H9 (cell line): ENCODE measurements around the gene CREG2. TPM values are rescaled to one million over a fixed set of nuclear protein-coding genes. Genes with fewer than 3 reads are reported as not detected.

ENCODE experiments used
- DNase-seq: peaks from one replicate; pipeline ENCODE4 v3.0.0-alpha.2; 2017
- H2AFZ ChIP-seq: one replicate; pipeline ENCODE4 v1.6.1; 2013; ENCODE audit warnings: mild to moderate bottlenecking, low read length, control low read depth, moderate library complexity
- H2AK5ac ChIP-seq: 2 replicates; pipeline ENCODE4 v1.6.1; 2013; ENCODE audit warnings: low read length, control low read depth, mixed read lengths; ENCODE audit not compliant: insufficient read length
- H2BK120ac ChIP-seq: one replicate; pipeline ENCODE4 v1.6.1; 2013; ENCODE audit warnings: low read depth, mild to moderate bottlenecking, low read length, control low read depth, inconsistent platforms; ENCODE audit not compliant: poor library complexity, severe bottlenecking
- H2BK12ac ChIP-seq: 2 replicates; pipeline ENCODE4 v1.6.1; 2013; ENCODE audit warnings: low read length, control low read depth, mixed read lengths, low read depth; ENCODE audit not compliant: insufficient read length
- H2BK15ac ChIP-seq: 2 replicates; pipeline ENCODE4 v1.6.1; 2013; ENCODE audit warnings: low read depth, low read length, control low read depth
- H2BK20ac ChIP-seq: one replicate; pipeline ENCODE4 v1.6.1; 2013; ENCODE audit warnings: low read depth, mild to moderate bottlenecking, low read length, control low read depth, inconsistent platforms; ENCODE audit not compliant: poor library complexity, severe bottlenecking
- H2BK5ac ChIP-seq: 2 replicates; pipeline ENCODE4 v1.6.1; 2013; ENCODE audit warnings: low read length, control low read depth, mixed read lengths; ENCODE audit not compliant: insufficient read length
- H3K14ac ChIP-seq: 2 replicates; pipeline ENCODE4 v1.6.1; 2013; ENCODE audit warnings: low read length, control low read depth; ENCODE audit not compliant: insufficient read depth
- H3K18ac ChIP-seq: 2 replicates; pipeline ENCODE4 v1.6.1; 2013; ENCODE audit warnings: low read depth, mild to moderate bottlenecking, mixed read lengths, low read length, control low read depth; ENCODE audit not compliant: insufficient read length
- H3K23ac ChIP-seq: 2 replicates; pipeline ENCODE4 v1.6.1; 2013; ENCODE audit warnings: low read length, control low read depth, mixed read lengths, low read depth; ENCODE audit not compliant: insufficient read length
- H3K23me2 ChIP-seq: 2 replicates; pipeline ENCODE4 v1.6.1; 2013; ENCODE audit warnings: low read depth, mild to moderate bottlenecking, mixed read lengths, low read length, control low read depth; ENCODE audit not compliant: insufficient read length, poor library complexity, severe bottlenecking
- H3K27ac ChIP-seq: 2 replicates; pipeline ENCODE4 v1.5.1; 2013; ENCODE audit warnings: low read length, control low read depth, mixed read lengths, low read depth; ENCODE audit not compliant: insufficient read length
- H3K27me3 ChIP-seq: 2 replicates; pipeline ENCODE4 v1.6.1; 2013; ENCODE audit warnings: low read length, control low read depth, inconsistent platforms; ENCODE audit not compliant: insufficient read depth
- H3K4ac ChIP-seq: 2 replicates; pipeline ENCODE4 v1.6.1; 2013; ENCODE audit warnings: low read depth, mild to moderate bottlenecking, control low read depth, inconsistent platforms, low read length, moderate library complexity
- H3K4me1 ChIP-seq: 2 replicates; pipeline ENCODE4 v1.6.1; 2013; ENCODE audit warnings: low read length, control low read depth, inconsistent platforms; ENCODE audit not compliant: insufficient read depth
- H3K4me2 ChIP-seq: 2 replicates; pipeline ENCODE4 v1.6.1; 2013; ENCODE audit warnings: low read length, control low read depth, mixed read lengths; ENCODE audit not compliant: insufficient read length, insufficient read depth
- H3K56ac ChIP-seq: 2 replicates; pipeline ENCODE4 v1.6.1; 2013; ENCODE audit warnings: low read depth, mild to moderate bottlenecking, mixed read lengths, low read length, control low read depth; ENCODE audit not compliant: insufficient read length
- H3K79me1 ChIP-seq: 2 replicates; pipeline ENCODE4 v1.6.1; 2013; ENCODE audit warnings: low read depth, mild to moderate bottlenecking, moderate library complexity, low read length, control low read depth, inconsistent platforms; ENCODE audit not compliant: insufficient read depth, poor library complexity, severe bottlenecking
- H3K79me2 ChIP-seq: 2 replicates; pipeline ENCODE4 v1.6.1; 2013; ENCODE audit warnings: low read length, control low read depth, inconsistent platforms; ENCODE audit not compliant: insufficient read depth
- H3K9ac ChIP-seq: 2 replicates; pipeline ENCODE4 v1.6.1; 2013; ENCODE audit warnings: low read length, control low read depth, mixed read lengths; ENCODE audit not compliant: insufficient read length; ENCODE audit errors: extremely low read depth
- H3K9me3 ChIP-seq: one replicate; pipeline ENCODE4 v1.6.1; 2013; ENCODE audit warnings: low read depth, low read length, inconsistent platforms; ENCODE audit not compliant: control insufficient read depth
- H3T11ph ChIP-seq: one replicate; pipeline ENCODE4 v1.6.1; 2013; ENCODE audit warnings: mild to moderate bottlenecking, low read length, control low read depth, inconsistent platforms
- H4K20me1 ChIP-seq: one replicate; pipeline ENCODE4 v1.6.1; 2013; ENCODE audit not compliant: control insufficient read depth, insufficient read length, insufficient read depth
- H4K5ac ChIP-seq: 2 replicates; pipeline ENCODE4 v1.6.1; 2013; ENCODE audit warnings: low read depth, mild to moderate bottlenecking, mixed read lengths, low read length, control low read depth; ENCODE audit not compliant: insufficient read length
- H4K8ac ChIP-seq: replicated peaks from 2 replicates; pipeline ENCODE4 v1.6.1; 2013; ENCODE audit warnings: low read length, control low read depth, mixed read lengths, low read depth; ENCODE audit not compliant: insufficient read length
- H4K91ac ChIP-seq: 2 replicates; pipeline ENCODE4 v1.6.1; 2013; ENCODE audit warnings: low read depth, mild to moderate bottlenecking, moderate library complexity, mixed read lengths, low read length, control low read depth; ENCODE audit not compliant: insufficient read length
- H3K27ac Mint-ChIP-seq, 3 experiments: 2 replicates in 2 of 3; 3 replicates in 1 of 3; pipeline ENCODE4 v1.8.0; 2020 to 2021; ENCODE audit warnings: mixed read lengths in 3 of 3, mild to moderate bottlenecking in 1 of 3, moderate library complexity in 1 of 3
- H3K27me3 Mint-ChIP-seq: 2 replicates; pipeline ENCODE4 v1.8.0; 2021; ENCODE audit warnings: low read depth, mild to moderate bottlenecking, moderate library complexity, mixed read lengths
- H3K36me3 Mint-ChIP-seq, 3 experiments: 2 replicates in 2 of 3; 3 replicates in 1 of 3; pipeline ENCODE4 v1.8.0; 2020 to 2021; ENCODE audit warnings: low read depth in 3 of 3, mixed read lengths in 3 of 3; ENCODE audit not compliant: insufficient read depth in 1 of 3
- H3K4me1 Mint-ChIP-seq, 2 experiments: 2 replicates each; pipeline ENCODE4 v1.8.0; 2020; ENCODE audit warnings: mixed read lengths in 2 of 2
- H3K4me3 Mint-ChIP-seq, 2 experiments: 2 replicates in 1 of 2; 3 replicates in 1 of 2; pipeline ENCODE4 v1.8.0; 2020 to 2021; ENCODE audit warnings: mild to moderate bottlenecking in 2 of 2, mixed read lengths in 2 of 2, moderate library complexity in 1 of 2
- H3K9me3 Mint-ChIP-seq, 2 experiments: 2 replicates in 1 of 2; 3 replicates in 1 of 2; pipeline ENCODE4 v1.8.0; 2020; ENCODE audit warnings: mild to moderate bottlenecking in 2 of 2, mixed read lengths in 2 of 2, moderate library complexity in 1 of 2
- WGBS: extraction: QIAGEN DNeasy Blood & Tissue Kit; methylation state at CpG from one replicate; pipeline ENCODE4 v1.1.7; 2013; ENCODE audit warnings: missing lambda C conversion rate, low lambda C conversion rate, mixed read lengths; ENCODE audit not compliant: insufficient read length; ENCODE audit errors: extremely low coverage; 5-methylcytosine and 5-hydroxymethylcytosine counted together
- total RNA-seq: library from RNA; stranded (reverse); gene quantifications from 2 replicates; pipeline ENCODE4 v1.2.1, GENCODE V29; 2021
- TF ChIP-seq, protein P1 (sequence below): fragments of 200-600 bp; sonication (generic); conservative IDR thresholded peaks from 3 replicates; pipeline ENCODE4 v1.8.0; 2021; ENCODE audit warnings: antibody characterized with exemption, mild to moderate bottlenecking

Gene CREG2
- total RNA-seq, 1 experiment from 2014 or later: 0.77 TPM

DNA sequence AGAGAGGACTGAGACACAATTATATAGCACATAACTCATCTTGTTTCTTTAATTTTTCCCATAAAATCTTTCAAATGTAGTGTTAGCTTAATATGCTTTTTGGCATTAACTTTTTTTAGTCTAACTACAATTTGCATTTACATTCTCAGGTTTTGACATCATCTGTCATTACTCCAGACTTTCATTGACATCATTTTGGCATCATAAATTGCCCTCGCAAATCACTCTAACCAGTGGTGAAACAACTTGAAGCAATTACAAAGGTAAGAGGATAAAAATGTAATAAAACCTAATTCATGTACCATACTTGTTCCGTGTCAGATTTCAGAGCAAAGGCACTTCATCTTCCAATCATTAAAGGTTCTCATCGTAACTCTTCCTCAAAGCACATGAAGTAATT is 46.2 kb upstream of the CREG2 start:
- H2AK5ac ChIP-seq: no peak overlapping the region
- Mint-ChIP-seq H3K4me1 (peaks cover 12 to 17% of the 10 kb centered on the region in 2 experiments), H3K27me3 (peaks cover 4% of the 10 kb centered on the region; the same call in 1 of the 2 replicates), H3K4me3 (no peak overlapping the region), H3K9me3 (no peaks in the 10 kb centered on the region), H3K36me3 (no peaks in the 10 kb centered on the region), H3K27ac (no peak overlapping the region)
- TF ChIP-seq, protein P1, sequence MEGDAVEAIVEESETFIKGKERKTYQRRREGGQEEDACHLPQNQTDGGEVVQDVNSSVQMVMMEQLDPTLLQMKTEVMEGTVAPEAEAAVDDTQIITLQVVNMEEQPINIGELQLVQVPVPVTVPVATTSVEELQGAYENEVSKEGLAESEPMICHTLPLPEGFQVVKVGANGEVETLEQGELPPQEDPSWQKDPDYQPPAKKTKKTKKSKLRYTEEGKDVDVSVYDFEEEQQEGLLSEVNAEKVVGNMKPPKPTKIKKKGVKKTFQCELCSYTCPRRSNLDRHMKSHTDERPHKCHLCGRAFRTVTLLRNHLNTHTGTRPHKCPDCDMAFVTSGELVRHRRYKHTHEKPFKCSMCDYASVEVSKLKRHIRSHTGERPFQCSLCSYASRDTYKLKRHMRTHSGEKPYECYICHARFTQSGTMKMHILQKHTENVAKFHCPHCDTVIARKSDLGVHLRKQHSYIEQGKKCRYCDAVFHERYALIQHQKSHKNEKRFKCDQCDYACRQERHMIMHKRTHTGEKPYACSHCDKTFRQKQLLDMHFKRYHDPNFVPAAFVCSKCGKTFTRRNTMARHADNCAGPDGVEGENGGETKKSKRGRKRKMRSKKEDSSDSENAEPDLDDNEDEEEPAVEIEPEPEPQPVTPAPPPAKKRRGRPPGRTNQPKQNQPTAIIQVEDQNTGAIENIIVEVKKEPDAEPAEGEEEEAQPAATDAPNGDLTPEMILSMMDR: no peak
- no peak overlapping the region for H2BK5ac ChIP-seq
- WGBS: no CpG with 5 or more reads among the region's 3 CpGs
- no peak overlapping the region for H2BK120ac ChIP-seq
- H3K23me2 ChIP-seq: no peaks in the 10 kb centered on the region
- 0 out of 2 replicates have a peak, but pooled peaks cover 4% of the 10 kb centered on the region for H3K4me1 ChIP-seq
- no peaks in the 10 kb centered on the region for H4K20me1 ChIP-seq
- H4K8ac ChIP-seq: no peak overlapping the region
- no peak overlapping the region for H2BK15ac ChIP-seq
- no peak overlapping the region for H2BK20ac ChIP-seq
- H3T11ph ChIP-seq: no peak overlapping the region
- H3K9ac ChIP-seq: no peak overlapping the region
- H3K27me3 ChIP-seq: no peaks in the 10 kb centered on the region
- no peak overlapping the region for H3K56ac ChIP-seq
- H4K91ac ChIP-seq: no peak overlapping the region
- no peak overlapping the region for H4K5ac ChIP-seq
- H3K4ac ChIP-seq: no peak overlapping the region
- H3K79me1 ChIP-seq: no peaks in the 10 kb centered on the region
- no peaks in the 10 kb centered on the region for H3K79me2 ChIP-seq
- H2AFZ ChIP-seq: no peak overlapping the region
- H3K14ac ChIP-seq: no peak overlapping the region
- no peak for DNase-seq
- no peak overlapping the region for H3K4me2 ChIP-seq
- H3K18ac ChIP-seq: no peak overlapping the region
- H2BK12ac ChIP-seq: no peak overlapping the region
- H3K27ac ChIP-seq: no peak overlapping the region
- no peaks in the 10 kb centered on the region for H3K9me3 ChIP-seq
- no peak overlapping the region for H3K23ac ChIP-seq
